Measurements from ENCODE around the gene PCDHA8.
"Not testable (repeated sequence)": the region's sequence is repeated elsewhere in the genome, so short reads cannot be mapped to it uniquely, and the experiment has no call there.

GRCh38 chr5:140849831-140850634 is 9.0 kb downstream of the PCDHA8 start:
- not testable (repeated sequence) for TF ChIP-seq REST (IDR thresholded peaks at IDR 0.05; ENCODE audit: insufficient read depth in 1 of 2, low read depth in 2 of 2, low read length in 1 of 2); CTCF (IDR thresholded peaks at IDR 0.05)
